GM23248 (cell line): ENCODE data around the gene C2orf68. TPM values are rescaled to one million over a fixed set of nuclear protein-coding genes. Genes with fewer than 3 reads are reported as not detected.
"Not testable (repeated sequence)": the region's sequence is repeated elsewhere in the genome, so short reads cannot be mapped to it uniquely, and the experiment has no call there.

ENCODE experiments used
- DNase-seq: peaks from one replicate; pipeline ENCODE4 v3.0.0-alpha.2; 2015
- H2AFZ ChIP-seq: fragments of 200-600 bp; sonication (generic); 2 replicates; pipeline ENCODE4 v1.6.1; 2016; ENCODE audit warnings: antibody characterized with exemption
- H3F3A ChIP-seq: fragments of 200-600 bp; sonication (generic); 2 replicates; pipeline ENCODE4 v1.6.1; 2016; ENCODE audit warnings: mild to moderate bottlenecking, antibody characterized with exemption, mixed run types; ENCODE audit not compliant: insufficient read depth
- H3K27ac ChIP-seq: fragments of 200-600 bp; sonication (generic); 2 replicates; pipeline ENCODE4 v1.5.1; 2016; ENCODE audit warnings: mild to moderate bottlenecking
- H3K27me3 ChIP-seq: fragments of 200-600 bp; sonication (generic); replicated peaks from 2 replicates; pipeline ENCODE4 v1.6.1; 2016; ENCODE audit warnings: mild to moderate bottlenecking; ENCODE audit not compliant: insufficient read depth
- H3K36me3 ChIP-seq: fragments of 200-600 bp; sonication (generic); 2 replicates; pipeline ENCODE4 v1.6.1; 2016; ENCODE audit warnings: low read depth, mild to moderate bottlenecking
- H3K4me1 ChIP-seq: fragments of 200-600 bp; sonication (generic); 2 replicates; pipeline ENCODE4 v1.6.1; 2016; ENCODE audit warnings: mild to moderate bottlenecking; ENCODE audit not compliant: insufficient read depth
- H3K4me2 ChIP-seq: fragments of 200-600 bp; sonication (generic); one replicate; pipeline ENCODE4 v1.6.1; 2016; ENCODE audit warnings: mild to moderate bottlenecking; ENCODE audit not compliant: unreplicated experiment
- H3K4me3 ChIP-seq: fragments of 200-600 bp; sonication (generic); 2 replicates; pipeline ENCODE4 v1.5.1; 2016; ENCODE audit warnings: mild to moderate bottlenecking
- H3K79me2 ChIP-seq: fragments of 200-600 bp; sonication (generic); 2 replicates; pipeline ENCODE4 v1.6.1; 2016; ENCODE audit warnings: mild to moderate bottlenecking; ENCODE audit not compliant: insufficient read depth
- H3K9ac ChIP-seq: fragments of 200-600 bp; sonication (generic); 2 replicates; pipeline ENCODE4 v1.6.1; 2016; ENCODE audit warnings: mild to moderate bottlenecking
- H3K9me2 ChIP-seq: fragments of 200-600 bp; sonication (generic); 2 replicates; pipeline ENCODE4 v1.6.1; 2016; ENCODE audit warnings: mixed run types, mild to moderate bottlenecking, moderate library complexity; ENCODE audit not compliant: insufficient read depth
- H3K9me3 ChIP-seq: fragments of 200-600 bp; sonication (generic); one replicate; pipeline ENCODE4 v1.6.1; 2017; ENCODE audit warnings: low read depth
- H4K20me1 ChIP-seq: fragments of 200-600 bp; sonication (generic); 2 replicates; pipeline ENCODE4 v1.6.0; 2016; ENCODE audit not compliant: insufficient read depth
- EZH2 ChIP-seq: fragments of 200-600 bp; sonication (generic); IDR thresholded peaks from 2 replicates; pipeline ENCODE4 v1.6.1; 2018; ENCODE audit warnings: antibody characterized with exemption, mild to moderate bottlenecking; ENCODE audit not compliant: insufficient read depth, poor library complexity, severe bottlenecking
- EZH2phosphoT487 ChIP-seq: fragments of 200-600 bp; sonication (generic); IDR thresholded peaks from 2 replicates; pipeline ENCODE4 v1.6.1; 2018; ENCODE audit warnings: antibody characterized with exemption, moderate library complexity, mild to moderate bottlenecking, low read depth; ENCODE audit not compliant: insufficient read depth
- WGBS, 2 experiments: methylation state at CpG; one replicate each; pipeline ENCODE4 v1.1.6; 2015 to 2017; ENCODE audit warnings: low lambda C conversion rate in 2 of 2, low coverage in 1 of 2; ENCODE audit errors: missing lambda C conversion rate in 2 of 2; 5-methylcytosine and 5-hydroxymethylcytosine counted together
- in situ Hi-C: fragments of 300-500 bp; cut with MboI; formaldehyde crosslinking; loops from 2 replicates; pipeline ENCODE4 v1.15.0; 2020
- polyA plus RNA-seq: library from polyadenylated mRNA; unstranded; fragments of >200 nt; fragmentation: Nextera tagmentation; extraction: Ambion mirVana; gene quantifications from 2 replicates; pipeline ENCODE4 v1.2.1, GENCODE V29; 2016
- total RNA-seq: library from RNA; depleted of rRNA; stranded (reverse); fragments of >200 nt; shearing (Covaris generic); gene quantifications from 2 replicates; pipeline ENCODE4 v1.2.3, GENCODE V29; 2014

The C2orf68 gene
- total and polyA plus RNA-seq, 2 experiments from 2014 or later = 9.8 to 30.4 TPM

- H3F3A ChIP-seq = peaks cover 22% of the 10 kb centered on the region
- H3K9me2 ChIP-seq = no peaks in the 10 kb centered on the region
- WGBS, 2 experiments = 77 to 83% methylated on average over 3 of the region's 3 CpGs
- H3K4me2 ChIP-seq = no peak overlapping the region
- H3K9ac ChIP-seq = no peak overlapping the region
- no peaks in the 10 kb centered on the region for H3K27me3 ChIP-seq
- no peaks in the 10 kb centered on the region for H4K20me1 ChIP-seq
- DNase-seq = no peak
- no peak overlapping the region for H3K4me3 ChIP-seq
- H2AFZ ChIP-seq = no peak overlapping the region
- no peak for TF ChIP-seq EZH2phosphoT487
- H3K9me3 ChIP-seq = no peaks in the 10 kb centered on the region
- peaks cover 74% of the 10 kb centered on the region for H3K36me3 ChIP-seq
- in situ Hi-C loops = loop anchor here (25.0 kb wide), 1 partner anchor 456 kb away; no protein-coding TSS in a partner anchor
- no peak overlapping the region for H3K27ac ChIP-seq
- H3K4me1 ChIP-seq = no peaks in the 10 kb centered on the region
- peaks cover 42% of the 10 kb centered on the region for H3K79me2 ChIP-seq
These were observed 19.4 kb upstream of the C2orf68 start for GRCh38 chr2:85631316-85631715.

- no peaks in the 10 kb centered on the region for H4K20me1 ChIP-seq
- H2AFZ ChIP-seq = no peak overlapping the region
- peaks cover 35% of the 10 kb centered on the region for H3K79me2 ChIP-seq
- in situ Hi-C loops = loop anchor here (25.0 kb wide), 1 partner anchor 459 kb away; no protein-coding TSS in a partner anchor
- TF ChIP-seq EZH2phosphoT487 = no peak
- no peak for TF ChIP-seq EZH2
- no peaks in the 10 kb centered on the region for H3K9me3 ChIP-seq
- H3K4me1 ChIP-seq = no peaks in the 10 kb centered on the region
- DNase-seq = no peak
- 96 to 97% methylated on average over 2 of the region's 2 CpGs for WGBS, 2 experiments
- H3K9ac ChIP-seq = no peak overlapping the region
- H3K4me2 ChIP-seq = no peak overlapping the region
- H3K27me3 ChIP-seq = no peaks in the 10 kb centered on the region
- peaks cover 91% of the 10 kb centered on the region for H3K36me3 ChIP-seq
- H3K9me2 ChIP-seq = no peaks in the 10 kb centered on the region
- H3K27ac ChIP-seq = no peak overlapping the region
- no peak overlapping the region for H3K4me3 ChIP-seq
- no peaks in the 10 kb centered on the region for H3F3A ChIP-seq
These were observed 16.8 kb upstream of the C2orf68 start for GRCh38 chr2:85628658-85629057.

GRCh38 chr2:85623991-85624390, 12.1 kb upstream of the C2orf68 start:
- H3F3A ChIP-seq = peaks cover 3% of the 10 kb centered on the region; the same call in 1 of the 2 replicates
- H3K9me2 ChIP-seq = no peaks in the 10 kb centered on the region
- no peak overlapping the region for H2AFZ ChIP-seq
- no peak for TF ChIP-seq EZH2
- TF ChIP-seq EZH2phosphoT487 = no peak
- 0 out of 2 replicates have a peak, but pooled peaks cover 7% of the 10 kb centered on the region for H3K4me1 ChIP-seq
- no peaks in the 10 kb centered on the region for H3K27me3 ChIP-seq
- H3K36me3 ChIP-seq = peaks cover 85% of the 10 kb centered on the region
- peaks cover 45% of the 10 kb centered on the region for H3K79me2 ChIP-seq
- H4K20me1 ChIP-seq = no peaks in the 10 kb centered on the region
- DNase-seq = no peak
- in situ Hi-C loops = no loop called here
- H3K4me2 ChIP-seq = no peak overlapping the region
- H3K4me3 ChIP-seq = no peak overlapping the region
- 89 to 92% methylated on average over 5 of the region's 5 CpGs for WGBS, 2 experiments
- H3K9ac ChIP-seq = no peak overlapping the region
- no peaks in the 10 kb centered on the region for H3K9me3 ChIP-seq
- H3K27ac ChIP-seq = no peak overlapping the region

GRCh38 chr2:85621338-85621737, 9.5 kb upstream of the C2orf68 start:
- Histone ChIP-seq H3K27me3 (no peaks in the 10 kb centered on the region), H4K20me1 (no peaks in the 10 kb centered on the region), H3K79me2 (peaks cover 72% of the 10 kb centered on the region), H3F3A (peaks cover 3% of the 10 kb centered on the region; the same call in 1 of the 2 replicates), H3K9me2 (no peaks in the 10 kb centered on the region), H3K4me3 (no peak overlapping the region), H3K4me2 (no peak overlapping the region), H3K9me3 (no peaks in the 10 kb centered on the region), H3K27ac (no peak overlapping the region), H3K36me3 (peaks cover 60% of the 10 kb centered on the region), H3K4me1 (peaks cover 18% of the 10 kb centered on the region), H2AFZ (no peak overlapping the region), H3K9ac (no peak overlapping the region)
- 91 to 97% methylated on average over 1 of the region's 1 CpG for WGBS, 2 experiments
- TF ChIP-seq EZH2phosphoT487 (no peak), EZH2 (no peak)
- DNase-seq = no peak
- in situ Hi-C loops = no loop called here

GRCh38 chr2:85619617-85620016, 7.8 kb upstream of the C2orf68 start:
- Histone ChIP-seq H3K27ac (no peak overlapping the region), H3F3A (peaks cover 3% of the 10 kb centered on the region; the same call in 1 of the 2 replicates), H3K4me2 (no peak overlapping the region), H3K9me2 (no peaks in the 10 kb centered on the region), H3K36me3 (peaks cover 44% of the 10 kb centered on the region), H2AFZ (no peak overlapping the region), H3K4me3 (no peak overlapping the region), H3K9ac (peak overlapping the region; percentile 15; the same call in 1 of the 2 replicates), H3K27me3 (no peaks in the 10 kb centered on the region), H3K4me1 (peaks cover 18% of the 10 kb centered on the region), H3K9me3 (no peaks in the 10 kb centered on the region), H3K79me2 (peaks cover 75% of the 10 kb centered on the region), H4K20me1 (no peaks in the 10 kb centered on the region)
- in situ Hi-C loops = no loop called here
- WGBS, 2 experiments = 85 to 90% methylated on average over 6 of the region's 6 CpGs
- DNase-seq = peak; percentile 33
- no peak for TF ChIP-seq EZH2

- DNase-seq, H4K20me1 ChIP-seq, H3K27me3 ChIP-seq, in situ Hi-C loops, H2AFZ ChIP-seq, H3K9me2 ChIP-seq, H3K9me3 ChIP-seq, H3K27ac ChIP-seq: not testable (repeated sequence)
- peak overlapping the region; percentile 96 for H3K9ac ChIP-seq
- peaks cover 72% of the 10 kb centered on the region for H3K79me2 ChIP-seq
- peaks cover 28% of the 10 kb centered on the region for H3K36me3 ChIP-seq
- H3K4me1 ChIP-seq = peaks cover 18% of the 10 kb centered on the region
- 86 to 89% methylated on average over 5 of the region's 5 CpGs for WGBS, 2 experiments
- peaks cover 10% of the 10 kb centered on the region; the same call in 1 of the 2 replicates for H3F3A ChIP-seq
- H3K4me2 ChIP-seq = peak overlapping the region; percentile 91
- peak overlapping the region; percentile 80 for H3K4me3 ChIP-seq
These were observed 5.9 kb upstream of the C2orf68 start for GRCh38 chr2:85617723-85618122.
